ENCODE results near the gene DPF1.

- TF ChIP-seq EZH2phosphoT487 (IDR thresholded peaks at IDR 0.05; ENCODE audit: borderline replicate concordance, low read length): peak; percentile 62; the same call in 1 of the 2 replicates
- no peak for TF ChIP-seq CTCF (IDR thresholded peaks at IDR 0.05; ENCODE audit: low read depth, low read length, poor library complexity, severe bottlenecking)
Measured at GRCh38 chr19:38228491-38229439, 4.7 kb upstream of the DPF1 start.

Data from DOHH2 (cell line).